ENCODE data around the gene MTCL1. TPM values are rescaled to one million over a fixed set of nuclear protein-coding genes. Genes with fewer than 3 reads are reported as not detected.
A peak's percentile ranks its signal among the peaks of the same experiment; 100 is the strongest.

MTCL1 gene
- total RNA-seq, 1 experiment from 2014 or later = 28.3 TPM

DNA sequence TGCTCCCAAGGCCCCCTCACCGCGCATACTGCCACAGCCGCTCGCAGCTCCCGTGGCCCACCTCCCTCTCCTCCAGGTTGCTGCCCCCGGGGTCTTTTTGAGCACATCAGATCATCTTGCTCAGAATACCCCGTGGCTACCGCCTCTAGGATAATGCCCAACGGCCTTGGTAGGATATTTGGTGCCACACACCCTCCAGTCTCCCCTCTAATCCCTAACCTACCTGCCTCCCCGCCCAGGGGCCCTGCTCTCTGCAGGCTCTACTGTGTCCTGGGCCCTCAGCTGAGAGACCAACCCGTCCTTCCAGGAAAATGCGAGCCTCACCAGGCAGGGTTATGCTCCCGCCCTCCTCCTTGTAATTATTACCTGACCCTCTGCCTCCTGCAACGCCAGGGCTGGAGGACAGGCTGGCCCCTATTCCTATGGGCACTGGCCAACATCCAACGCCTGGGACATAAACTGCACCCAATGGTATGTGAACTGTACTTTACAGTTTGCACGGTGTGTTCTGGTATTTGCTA is 1.5 kb upstream of the MTCL1 start:
- Histone ChIP-seq H3K4me3 (ENCODE audit: low read depth, low read length) (peak overlapping the region; percentile 86), H3K4me1 (peaks cover 17% of the 10 kb centered on the region), H3K9me3 (no peaks in the 10 kb centered on the region), H3K36me3 (ENCODE audit: control insufficient read depth, insufficient read depth, low read length) (no peaks in the 10 kb centered on the region), H3K27me3 (replicated peaks; ENCODE audit: control insufficient read depth, insufficient read depth, low read length) (no peaks in the 10 kb centered on the region)
- ChIA-PET CTCF (interaction anchor here (1.0 to 1.9 kb wide), 2 partner anchors 8 to 284 kb away, joined by 3 to 9 read pairs; no protein-coding TSS in a partner anchor), POLR2A (no interaction called here)
- H3K4me3 Mint-ChIP-seq (ENCODE audit: unreplicated experiment) = peak overlapping the region; percentile 89
- H3K4me1 Mint-ChIP-seq (ENCODE audit: low read depth, unreplicated experiment) = peaks cover 16% of the 10 kb centered on the region
- no peak for TF ChIP-seq CTCF (IDR thresholded peaks at IDR 0.05; ENCODE audit: insufficient read depth in 1 of 2, low read depth in 1 of 2, low read length in 1 of 2, severe bottlenecking in 1 of 2, unreplicated experiment in 1 of 2)
- peak overlapping the region; percentile 26 for H3K27ac Mint-ChIP-seq (ENCODE audit: unreplicated experiment)
- intact Hi-C loops (cut with micrococcal nuclease; ENCODE audit: unreplicated experiment) = loop anchor here (1.0 to 10.0 kb wide), 4 partner anchors 8 to 353 kb away; no protein-coding TSS in a partner anchor
- H3K36me3 Mint-ChIP-seq (ENCODE audit: insufficient read depth, unreplicated experiment) = peaks cover 6% of the 10 kb centered on the region
- H3K27me3 Mint-ChIP-seq (ENCODE audit: insufficient read depth, unreplicated experiment) = peaks cover 2% of the 10 kb centered on the region
- H3K9me3 Mint-ChIP-seq (ENCODE audit: unreplicated experiment) = no peaks in the 10 kb centered on the region
- no TSS peak for BruUV-seq (replicated peaks)
- peak in 1 of 2 experiments; percentile 27 for DNase-seq

GRCh38 chr18:8704361-8705237 is 757 bp upstream of the MTCL1 start:
- TF ChIP-seq CTCF (IDR thresholded peaks at IDR 0.05; ENCODE audit: insufficient read depth in 1 of 2, low read depth in 1 of 2, low read length in 1 of 2, severe bottlenecking in 1 of 2, unreplicated experiment in 1 of 2) = no peak
- peak overlapping the region; percentile 26 for H3K27ac Mint-ChIP-seq (ENCODE audit: unreplicated experiment)
- peaks cover 2% of the 10 kb centered on the region for H3K27me3 Mint-ChIP-seq (ENCODE audit: insufficient read depth, unreplicated experiment)
- intact Hi-C loops (cut with micrococcal nuclease; ENCODE audit: unreplicated experiment) = loop anchor here (1.0 to 10.0 kb wide), 5 partner anchors 8 to 353 kb away; no protein-coding TSS in a partner anchor
- H3K4me3 Mint-ChIP-seq (ENCODE audit: unreplicated experiment) = peak overlapping the region; percentile 89
- H3K4me1 ChIP-seq = peaks cover 17% of the 10 kb centered on the region
- DNase-seq = peak; percentile 83 to 95
- H3K4me1 Mint-ChIP-seq (ENCODE audit: low read depth, unreplicated experiment) = peaks cover 16% of the 10 kb centered on the region
- H3K36me3 ChIP-seq (ENCODE audit: control insufficient read depth, insufficient read depth, low read length) = no peaks in the 10 kb centered on the region
- POLR2A ChIA-PET = interaction anchor here (0.8 kb wide), 1 partner anchor 71 kb away, joined by 3 read pairs; no protein-coding TSS in a partner anchor
- no TSS peak for BruUV-seq (replicated peaks)
- peaks cover 6% of the 10 kb centered on the region for H3K36me3 Mint-ChIP-seq (ENCODE audit: insufficient read depth, unreplicated experiment)
- H3K27me3 ChIP-seq (replicated peaks; ENCODE audit: control insufficient read depth, insufficient read depth, low read length) = no peaks in the 10 kb centered on the region
- no peaks in the 10 kb centered on the region for H3K9me3 Mint-ChIP-seq (ENCODE audit: unreplicated experiment)
- H3K4me3 ChIP-seq (ENCODE audit: low read depth, low read length) = peak overlapping the region; percentile 86
- CTCF ChIA-PET = interaction anchor here (1.0 to 1.9 kb wide), 2 partner anchors 8 to 284 kb away, joined by 3 to 9 read pairs; no protein-coding TSS in a partner anchor
- no peaks in the 10 kb centered on the region for H3K9me3 ChIP-seq
